Smooth muscle cell (in vitro differentiated cells): ENCODE data around the gene PKLR. TPM values are rescaled to one million over a fixed set of nuclear protein-coding genes. Genes with fewer than 3 reads are reported as not detected.

Experiments
- DNase-seq: peaks from one replicate; lab custom pipeline; 2025; ENCODE audit not compliant: unreplicated experiment; lab: John Stamatoyannopoulos, UW
- H2AFZ ChIP-seq: fragments of 200-600 bp; sonication (generic); 2 replicates; pipeline ENCODE4 v1.6.0; 2016; ENCODE audit warnings: antibody characterized with exemption, low read depth, mild to moderate bottlenecking
- H3F3A ChIP-seq: fragments of 200-600 bp; sonication (generic); 2 replicates; pipeline ENCODE4 v1.6.0; 2017; ENCODE audit warnings: antibody characterized with exemption, low read depth
- H3K27ac ChIP-seq: fragments of 200-600 bp; sonication (generic); 2 replicates; pipeline ENCODE4 v1.5.1; 2016; ENCODE audit warnings: low read depth, mild to moderate bottlenecking
- H3K27me3 ChIP-seq: fragments of 200-600 bp; sonication (generic); 2 replicates; pipeline ENCODE4 v1.6.1; 2016; ENCODE audit warnings: low read depth, mild to moderate bottlenecking
- H3K36me3 ChIP-seq: fragments of 200-600 bp; sonication (generic); 2 replicates; pipeline ENCODE4 v1.5.1; 2016; ENCODE audit warnings: low read depth
- H3K4me1 ChIP-seq: fragments of 200-600 bp; sonication (generic); 2 replicates; pipeline ENCODE4 v1.5.1; 2016; ENCODE audit warnings: low read depth
- H3K4me2 ChIP-seq: fragments of 200-600 bp; sonication (generic); 2 replicates; pipeline ENCODE4 v1.6.0; 2016; ENCODE audit warnings: mild to moderate bottlenecking
- H3K4me3 ChIP-seq: fragments of 200-600 bp; sonication (generic); 2 replicates; pipeline ENCODE4 v1.5.1; 2016; ENCODE audit warnings: mild to moderate bottlenecking
- H3K79me2 ChIP-seq: fragments of 200-600 bp; sonication (generic); 2 replicates; pipeline ENCODE4 v1.6.0; 2016; ENCODE audit warnings: low read depth, mild to moderate bottlenecking
- H3K9ac ChIP-seq: fragments of 200-600 bp; sonication (generic); 2 replicates; pipeline ENCODE4 v1.6.0; 2016; ENCODE audit warnings: low read depth
- H3K9me3 ChIP-seq: fragments of 200-600 bp; sonication (generic); replicated peaks from 2 replicates; pipeline ENCODE4 v1.5.1; 2016; ENCODE audit warnings: low read depth
- H4K20me1 ChIP-seq: fragments of 200-600 bp; sonication (generic); 2 replicates; pipeline ENCODE4 v1.6.0; 2016; ENCODE audit warnings: low read depth
- WGBS: methylation state at CpG from one replicate; pipeline ENCODE4 v1.1.7; 2016; ENCODE audit warnings: low lambda C conversion rate; 5-methylcytosine and 5-hydroxymethylcytosine counted together
- polyA plus RNA-seq: library from polyadenylated mRNA; unstranded; fragments of >200 nt; fragmentation: Nextera tagmentation; extraction: Ambion mirVana; gene quantifications from 2 replicates; pipeline ENCODE4 v1.2.1, GENCODE V29; 2016
- total RNA-seq: library from RNA; depleted of rRNA; stranded (reverse); fragments of >200 nt; gene quantifications from 2 replicates; pipeline ENCODE4 v1.2.3, GENCODE V29; 2014
- TF ChIP-seq, protein P1 (sequence below): fragments of 200-600 bp; sonication (generic); IDR thresholded peaks from 2 replicates; pipeline ENCODE4 v1.5.1; 2017; ENCODE audit warnings: borderline replicate concordance, mild to moderate bottlenecking, antibody characterized with exemption; ENCODE audit not compliant: insufficient read depth, poor library complexity, severe bottlenecking

The PKLR gene
- total and polyA plus RNA-seq, 2 experiments from 2014 or later, result not detected

- Histone ChIP-seq H4K20me1 (peaks cover 18% of the 10 kb centered on the region), H3K27me3 (no peaks in the 10 kb centered on the region), H3K36me3 (no peaks in the 10 kb centered on the region), H3K27ac (no peak overlapping the region), H3F3A (peaks cover 12% of the 10 kb centered on the region), H3K4me2 (peak overlapping the region; percentile 88), H3K9me3 (no peaks in the 10 kb centered on the region), H3K79me2 (no peaks in the 10 kb centered on the region), H3K4me3 (peak overlapping the region; percentile 75), H3K4me1 (peaks cover 18% of the 10 kb centered on the region), H3K9ac (no peak overlapping the region), H2AFZ (no peak overlapping the region)
- no peak for DNase-seq
- TF ChIP-seq, protein P1, sequence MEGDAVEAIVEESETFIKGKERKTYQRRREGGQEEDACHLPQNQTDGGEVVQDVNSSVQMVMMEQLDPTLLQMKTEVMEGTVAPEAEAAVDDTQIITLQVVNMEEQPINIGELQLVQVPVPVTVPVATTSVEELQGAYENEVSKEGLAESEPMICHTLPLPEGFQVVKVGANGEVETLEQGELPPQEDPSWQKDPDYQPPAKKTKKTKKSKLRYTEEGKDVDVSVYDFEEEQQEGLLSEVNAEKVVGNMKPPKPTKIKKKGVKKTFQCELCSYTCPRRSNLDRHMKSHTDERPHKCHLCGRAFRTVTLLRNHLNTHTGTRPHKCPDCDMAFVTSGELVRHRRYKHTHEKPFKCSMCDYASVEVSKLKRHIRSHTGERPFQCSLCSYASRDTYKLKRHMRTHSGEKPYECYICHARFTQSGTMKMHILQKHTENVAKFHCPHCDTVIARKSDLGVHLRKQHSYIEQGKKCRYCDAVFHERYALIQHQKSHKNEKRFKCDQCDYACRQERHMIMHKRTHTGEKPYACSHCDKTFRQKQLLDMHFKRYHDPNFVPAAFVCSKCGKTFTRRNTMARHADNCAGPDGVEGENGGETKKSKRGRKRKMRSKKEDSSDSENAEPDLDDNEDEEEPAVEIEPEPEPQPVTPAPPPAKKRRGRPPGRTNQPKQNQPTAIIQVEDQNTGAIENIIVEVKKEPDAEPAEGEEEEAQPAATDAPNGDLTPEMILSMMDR, result no peak
- WGBS, result 64% methylated on average over 27 of the region's 27 CpGs
Measured at GRCh38 chr1:155321639-155322503, 20.6 kb upstream of the PKLR start.

DNA sequence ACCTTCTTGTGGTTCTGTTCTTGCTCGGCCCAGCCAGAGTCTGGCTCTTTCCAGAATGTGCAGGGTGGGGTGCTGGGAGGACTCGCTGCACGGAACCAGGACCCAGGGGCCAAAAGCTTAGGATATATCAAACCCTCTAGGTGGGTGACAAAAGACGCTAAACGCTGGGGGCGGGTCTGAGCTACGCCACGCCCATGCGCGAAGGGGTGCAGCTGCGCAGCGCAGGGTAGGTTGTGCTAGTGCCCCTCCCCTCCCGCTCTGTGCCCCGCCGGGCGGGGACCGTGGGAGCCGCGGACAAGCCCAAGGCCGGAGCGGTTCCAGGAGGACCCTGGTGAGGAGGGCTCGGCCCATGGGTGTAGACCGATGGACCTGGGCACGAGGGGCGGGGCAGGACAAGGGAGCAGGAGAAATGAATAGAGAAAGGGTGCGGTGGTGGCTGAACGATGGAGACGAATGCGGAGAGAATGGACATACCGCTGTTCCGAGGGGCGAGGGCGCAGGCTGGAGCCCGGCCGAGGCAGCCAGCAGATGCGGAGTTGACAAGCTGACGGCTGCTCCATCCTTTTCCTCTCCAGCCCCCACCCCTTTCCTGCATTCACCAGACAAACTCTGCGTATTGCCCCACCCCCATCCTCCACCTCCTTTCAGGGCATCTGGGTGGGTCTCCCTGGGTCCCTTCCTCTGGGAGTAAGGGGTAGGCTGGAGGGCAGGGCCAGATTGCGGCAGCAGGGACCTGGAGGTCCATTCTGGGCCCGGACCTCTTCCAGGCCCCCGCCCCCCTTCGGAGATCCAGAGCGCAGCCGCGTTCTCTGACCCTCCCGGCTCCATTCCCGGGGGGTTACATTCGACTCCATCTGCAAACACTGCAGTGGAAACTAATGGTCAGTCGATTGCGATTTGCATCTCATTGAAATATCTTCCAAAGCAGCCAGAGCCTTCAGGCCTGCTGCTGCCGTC, 19.7 kb upstream of the PKLR start, which contains the start of gene RUSC1:
Gene RUSC1, plus strand, starts transcription at position 234 of the 957 bp plus-strand sequence. CDS start 880 bp downstream, outside the sequence.
- Histone ChIP-seq H2AFZ (no peak within 1 kb of the TSS), H3K27ac (no peak within 1 kb of the TSS), H3K9me3 (no peaks in the 10 kb centered on the region), H3K79me2 (no peaks in the 10 kb centered on the region), H3K9ac (no peak within 1 kb of the TSS), H3K4me3 (peak within 1 kb of the TSS; percentile 75), H3K4me2 (peak within 1 kb of the TSS; percentile 88), H4K20me1 (peaks cover 22% of the 10 kb centered on the region), H3K4me1 (peaks cover 18% of the 10 kb centered on the region), H3K36me3 (no peaks in the 10 kb centered on the region), H3F3A (peaks cover 12% of the 10 kb centered on the region), H3K27me3 (no peaks in the 10 kb centered on the region)
- TF ChIP-seq, protein P1, result no peak
- whole genome bisulfite sequencing, result 22% methylated on average over 38 of the region's 51 CpGs
- peak; percentile 16 for DNase-seq

DNA sequence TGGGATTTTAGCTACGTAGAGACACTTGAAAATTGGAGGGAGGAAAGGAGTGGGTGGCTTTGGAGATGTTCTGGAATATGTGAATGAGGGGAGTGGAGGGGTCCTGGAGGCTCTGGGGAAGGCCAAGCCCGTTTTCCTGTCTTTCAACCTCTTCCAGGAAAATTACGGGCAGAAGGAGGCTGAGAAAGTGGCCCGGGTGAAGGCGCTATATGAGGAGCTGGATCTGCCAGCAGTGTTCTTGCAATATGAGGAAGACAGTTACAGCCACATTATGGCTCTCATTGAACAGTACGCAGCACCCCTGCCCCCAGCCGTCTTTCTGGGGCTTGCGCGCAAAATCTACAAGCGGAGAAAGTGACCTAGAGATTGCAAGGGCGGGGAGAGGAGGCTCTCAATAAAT, 19.0 kb upstream of the PKLR start:
- H3K4me2 ChIP-seq, result peak overlapping the region; percentile 88

More for the DNA sequence above, 19.0 kb upstream of the PKLR start:
- H3F3A ChIP-seq, result peaks cover 12% of the 10 kb centered on the region
- no peak overlapping the region for H3K27ac ChIP-seq
- peak overlapping the region; percentile 75 for H3K4me3 ChIP-seq
- TF ChIP-seq, protein P1, result no peak
- no peak overlapping the region for H2AFZ ChIP-seq
- no peak for DNase-seq
- peaks cover 16% of the 10 kb centered on the region for H4K20me1 ChIP-seq
- H3K36me3 ChIP-seq, result no peaks in the 10 kb centered on the region
- H3K9ac ChIP-seq, result no peak overlapping the region
- WGBS, result 77% methylated on average over 11 of the region's 11 CpGs
- H3K79me2 ChIP-seq, result no peaks in the 10 kb centered on the region
- no peaks in the 10 kb centered on the region for H3K9me3 ChIP-seq
- peaks cover 15% of the 10 kb centered on the region for H3K4me1 ChIP-seq
- H3K27me3 ChIP-seq, result no peaks in the 10 kb centered on the region
